Smooth muscle cell of bladder (primary cell): ENCODE results near the gene BDH1. TPM values are rescaled to one million over a fixed set of nuclear protein-coding genes. Genes with fewer than 3 reads are reported as not detected.

Experiments used
- total RNA-seq: library from RNA; depleted of rRNA; stranded (reverse); fragments of >200 nt; gene quantifications from 2 replicates; pipeline ENCODE4 v1.2.3, GENCODE V29; 2014

Gene BDH1
- total RNA-seq = 3.8 and 5.5 TPM in 2 replicates

GRCh38 chr3:197555281-197556261, at the start of gene BDH1:
TSS of gene BDH1 (minus strand) at chr3:197555968. CDS start at chr3:197546443, 9,525 bp downstream.

Other genes starting within 250 kb of the BDH1 start
- gene RUBCN, start 180.9 kb upstream of the BDH1 start, total RNA-seq = 4.3 and 5.6 TPM in 2 replicates
- gene FYTTD1, start 193.9 kb upstream of the BDH1 start, total RNA-seq = 32.0 and 35.9 TPM in 2 replicates
- 54.2 and 64.0 TPM in 2 replicates for gene LRCH3, start 235.3 kb upstream of the BDH1 start, total RNA-seq